K562 (cell line): ENCODE measurements around the gene ARL16. TPM values are rescaled to one million over a fixed set of nuclear protein-coding genes. Genes with fewer than 3 reads are reported as not detected.

Source experiments
- EHMT2 ChIP-seq: fragments of 450-650 bp; IDR thresholded peaks from 2 replicates; pipeline ENCODE4 v1.6.1; 2018; ENCODE audit warnings: antibody characterized with exemption
- HNRNPL ChIP-seq: fragments of 200-400 bp; formaldehyde crosslinking; IDR thresholded peaks from 2 replicates; pipeline ENCODE4 v1.6.1; 2017; ENCODE audit warnings: low read depth, mild to moderate bottlenecking, low read length
- LCOR ChIP-seq: sonication (generic); formaldehyde crosslinking; IDR thresholded peaks from 2 replicates; pipeline ENCODE4 v1.8.0; 2022; ENCODE audit warnings: mild to moderate bottlenecking, missing genetic modification reagents
- MTA3 ChIP-seq: fragments of 450-650 bp; formaldehyde crosslinking; IDR thresholded peaks from 2 replicates; pipeline ENCODE4 v1.6.1; 2017; ENCODE audit warnings: mild to moderate bottlenecking, borderline replicate concordance
- RAD21 ChIP-seq, 2 experiments: fragments of 250-450 bp in 1 of 2; fragments of 450-650 bp in 1 of 2; sonication (Bioruptor Pico) in 1 of 2; formaldehyde crosslinking in 1 of 2; IDR thresholded peaks in 1 of 2; conservative IDR thresholded peaks in 1 of 2; 2 replicates each; pipeline versions ENCODE4 v1.4.0 to v1.8.0; 2020 to 2022; ENCODE audit warnings: mild to moderate bottlenecking in 2 of 2, moderate library complexity in 1 of 2
- RBM39 ChIP-seq: fragments of 200-400 bp; formaldehyde crosslinking; optimal IDR thresholded peaks from 2 replicates; pipeline ENCODE3; 2018; ENCODE audit warnings: low read depth, low read length
- TAL1 ChIP-seq: fragments of 450-650 bp; IDR thresholded peaks from 2 replicates; pipeline ENCODE4 v1.6.1; 2016; ENCODE audit warnings: mild to moderate bottlenecking
- TSC22D4 ChIP-seq: fragments of 450-650 bp; IDR thresholded peaks from 2 replicates; pipeline ENCODE4 v1.6.1; 2016; ENCODE audit warnings: missing genetic modification characterization, missing biosample characterization, control low read depth
- XRCC4 ChIP-seq: IDR thresholded peaks from one replicate; pipeline ENCODE4 v1.6.1; 2011; ENCODE audit not compliant: insufficient read depth, insufficient read length; ENCODE audit errors: extremely low read depth
- ZC3H8 ChIP-seq: fragments of 450-650 bp; IDR thresholded peaks from 2 replicates; pipeline ENCODE4 v1.6.1; 2017
- ZNF354B ChIP-seq: fragments of 250-450 bp; sonication (Bioruptor Pico); IDR thresholded peaks from 2 replicates; pipeline ENCODE4 v1.4.0; 2020
- ZSCAN32 ChIP-seq: fragments of 450-650 bp; formaldehyde crosslinking; IDR thresholded peaks from 2 replicates; pipeline ENCODE4 v1.4.0; 2020; ENCODE audit warnings: mild to moderate bottlenecking, moderate library complexity
- polyA plus RNA-seq, 8 experiments: library from polyadenylated mRNA; depleted of rRNA in 4 of 8; stranded (reverse) in 5 of 8; unstranded in 3 of 8; fragments of >200 nt; fragmentation: Nextera tagmentation in 2 of 8; fragmentation: Illumina TruSeq in 1 of 8; extraction: Ambion mirVana in 2 of 8; extraction: Trizol in 1 of 8; gene quantifications; 2 replicates each; pipeline versions ENCODE4 v1.2.1 to v1.2.3, GENCODE V29; 2011 to 2014; ENCODE audit warnings: inconsistent platforms in 1 of 8, missing spikeins in 1 of 8
- total RNA-seq, 7 experiments: library from RNA; depleted of rRNA in 6 of 7; stranded (reverse); fragments of >200 nt in 6 of 7; fragmentation: Illumina TruSeq in 2 of 7; extraction: Trizol in 2 of 7; gene quantifications; 2 replicates each; pipeline versions ENCODE4 v1.2.1 to v1.2.3, GENCODE V29; 2011 to 2021; ENCODE audit warnings: low replicate concordance in 1 of 7
- TF ChIP-seq, protein P1 (sequence below): fragments of 250-450 bp; sonication (Bioruptor Pico); IDR thresholded peaks from 2 replicates; pipeline ENCODE4 v1.4.0; 2020; ENCODE audit warnings: mild to moderate bottlenecking, moderate library complexity, borderline replicate concordance
- TF ChIP-seq, protein P2 (sequence below): fragments of 250-450 bp; sonication (Bioruptor Pico); IDR thresholded peaks from 2 replicates; pipeline ENCODE4 v1.8.0; 2021; ENCODE audit warnings: moderate library complexity, mild to moderate bottlenecking, inconsistent platforms
- TF ChIP-seq, protein P3 (sequence below): fragments of 450-650 bp; IDR thresholded peaks from 2 replicates; pipeline ENCODE4 v1.6.1; 2017; ENCODE audit warnings: antibody characterized with exemption, mild to moderate bottlenecking
- TF ChIP-seq, protein P4 (sequence below): sonication (generic); formaldehyde crosslinking; IDR thresholded peaks from 2 replicates; pipeline ENCODE4 v1.5.0; 2020; ENCODE audit warnings: missing genetic modification reagents

The ARL16 gene
- total and polyA plus RNA-seq, 9 of the 15 experiments (the other 6 are each of a cell fraction or from before 2014, with no cell fraction given), result 5.4 to 32.4 (median 22.6) TPM

- TF ChIP-seq, protein P1, sequence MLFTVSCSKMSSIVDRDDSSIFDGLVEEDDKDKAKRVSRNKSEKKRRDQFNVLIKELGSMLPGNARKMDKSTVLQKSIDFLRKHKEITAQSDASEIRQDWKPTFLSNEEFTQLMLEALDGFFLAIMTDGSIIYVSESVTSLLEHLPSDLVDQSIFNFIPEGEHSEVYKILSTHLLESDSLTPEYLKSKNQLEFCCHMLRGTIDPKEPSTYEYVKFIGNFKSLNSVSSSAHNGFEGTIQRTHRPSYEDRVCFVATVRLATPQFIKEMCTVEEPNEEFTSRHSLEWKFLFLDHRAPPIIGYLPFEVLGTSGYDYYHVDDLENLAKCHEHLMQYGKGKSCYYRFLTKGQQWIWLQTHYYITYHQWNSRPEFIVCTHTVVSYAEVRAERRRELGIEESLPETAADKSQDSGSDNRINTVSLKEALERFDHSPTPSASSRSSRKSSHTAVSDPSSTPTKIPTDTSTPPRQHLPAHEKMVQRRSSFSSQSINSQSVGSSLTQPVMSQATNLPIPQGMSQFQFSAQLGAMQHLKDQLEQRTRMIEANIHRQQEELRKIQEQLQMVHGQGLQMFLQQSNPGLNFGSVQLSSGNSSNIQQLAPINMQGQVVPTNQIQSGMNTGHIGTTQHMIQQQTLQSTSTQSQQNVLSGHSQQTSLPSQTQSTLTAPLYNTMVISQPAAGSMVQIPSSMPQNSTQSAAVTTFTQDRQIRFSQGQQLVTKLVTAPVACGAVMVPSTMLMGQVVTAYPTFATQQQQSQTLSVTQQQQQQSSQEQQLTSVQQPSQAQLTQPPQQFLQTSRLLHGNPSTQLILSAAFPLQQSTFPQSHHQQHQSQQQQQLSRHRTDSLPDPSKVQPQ (CRISPR knock-in tag), result no peak
- TF ChIP-seq TSC22D4 (tag), result no peak
- no peak for TF ChIP-seq XRCC4
- peak; percentile 83 for TF ChIP-seq MTA3
- no peak for TF ChIP-seq ZC3H8
- TF ChIP-seq LCOR (CRISPR knock-in tag), result peak; percentile 74; the same call in 1 of the 2 replicates
- peak; percentile 75; the same call in 1 of the 2 replicates for TF ChIP-seq HNRNPL
- no peak for TF ChIP-seq ZNF354B (CRISPR knock-in tag)
- TF ChIP-seq RBM39, result peak; percentile 46
- TF ChIP-seq, protein P2, sequence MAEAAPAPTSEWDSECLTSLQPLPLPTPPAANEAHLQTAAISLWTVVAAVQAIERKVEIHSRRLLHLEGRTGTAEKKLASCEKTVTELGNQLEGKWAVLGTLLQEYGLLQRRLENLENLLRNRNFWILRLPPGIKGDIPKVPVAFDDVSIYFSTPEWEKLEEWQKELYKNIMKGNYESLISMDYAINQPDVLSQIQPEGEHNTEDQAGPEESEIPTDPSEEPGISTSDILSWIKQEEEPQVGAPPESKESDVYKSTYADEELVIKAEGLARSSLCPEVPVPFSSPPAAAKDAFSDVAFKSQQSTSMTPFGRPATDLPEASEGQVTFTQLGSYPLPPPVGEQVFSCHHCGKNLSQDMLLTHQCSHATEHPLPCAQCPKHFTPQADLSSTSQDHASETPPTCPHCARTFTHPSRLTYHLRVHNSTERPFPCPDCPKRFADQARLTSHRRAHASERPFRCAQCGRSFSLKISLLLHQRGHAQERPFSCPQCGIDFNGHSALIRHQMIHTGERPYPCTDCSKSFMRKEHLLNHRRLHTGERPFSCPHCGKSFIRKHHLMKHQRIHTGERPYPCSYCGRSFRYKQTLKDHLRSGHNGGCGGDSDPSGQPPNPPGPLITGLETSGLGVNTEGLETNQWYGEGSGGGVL (CRISPR knock-in tag), result no peak
- TF ChIP-seq, protein P3, sequence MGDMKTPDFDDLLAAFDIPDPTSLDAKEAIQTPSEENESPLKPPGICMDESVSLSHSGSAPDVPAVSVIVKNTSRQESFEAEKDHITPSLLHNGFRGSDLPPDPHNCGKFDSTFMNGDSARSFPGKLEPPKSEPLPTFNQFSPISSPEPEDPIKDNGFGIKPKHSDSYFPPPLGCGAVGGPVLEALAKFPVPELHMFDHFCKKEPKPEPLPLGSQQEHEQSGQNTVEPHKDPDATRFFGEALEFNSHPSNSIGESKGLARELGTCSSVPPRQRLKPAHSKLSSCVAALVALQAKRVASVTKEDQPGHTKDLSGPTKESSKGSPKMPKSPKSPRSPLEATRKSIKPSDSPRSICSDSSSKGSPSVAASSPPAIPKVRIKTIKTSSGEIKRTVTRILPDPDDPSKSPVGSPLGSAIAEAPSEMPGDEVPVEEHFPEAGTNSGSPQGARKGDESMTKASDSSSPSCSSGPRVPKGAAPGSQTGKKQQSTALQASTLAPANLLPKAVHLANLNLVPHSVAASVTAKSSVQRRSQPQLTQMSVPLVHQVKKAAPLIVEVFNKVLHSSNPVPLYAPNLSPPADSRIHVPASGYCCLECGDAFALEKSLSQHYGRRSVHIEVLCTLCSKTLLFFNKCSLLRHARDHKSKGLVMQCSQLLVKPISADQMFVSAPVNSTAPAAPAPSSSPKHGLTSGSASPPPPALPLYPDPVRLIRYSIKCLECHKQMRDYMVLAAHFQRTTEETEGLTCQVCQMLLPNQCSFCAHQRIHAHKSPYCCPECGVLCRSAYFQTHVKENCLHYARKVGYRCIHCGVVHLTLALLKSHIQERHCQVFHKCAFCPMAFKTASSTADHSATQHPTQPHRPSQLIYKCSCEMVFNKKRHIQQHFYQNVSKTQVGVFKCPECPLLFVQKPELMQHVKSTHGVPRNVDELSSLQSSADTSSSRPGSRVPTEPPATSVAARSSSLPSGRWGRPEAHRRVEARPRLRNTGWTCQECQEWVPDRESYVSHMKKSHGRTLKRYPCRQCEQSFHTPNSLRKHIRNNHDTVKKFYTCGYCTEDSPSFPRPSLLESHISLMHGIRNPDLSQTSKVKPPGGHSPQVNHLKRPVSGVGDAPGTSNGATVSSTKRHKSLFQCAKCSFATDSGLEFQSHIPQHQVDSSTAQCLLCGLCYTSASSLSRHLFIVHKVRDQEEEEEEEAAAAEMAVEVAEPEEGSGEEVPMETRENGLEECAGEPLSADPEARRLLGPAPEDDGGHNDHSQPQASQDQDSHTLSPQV, result peak; percentile 31; the same call in 1 of the 2 replicates
- TF ChIP-seq, protein P4, sequence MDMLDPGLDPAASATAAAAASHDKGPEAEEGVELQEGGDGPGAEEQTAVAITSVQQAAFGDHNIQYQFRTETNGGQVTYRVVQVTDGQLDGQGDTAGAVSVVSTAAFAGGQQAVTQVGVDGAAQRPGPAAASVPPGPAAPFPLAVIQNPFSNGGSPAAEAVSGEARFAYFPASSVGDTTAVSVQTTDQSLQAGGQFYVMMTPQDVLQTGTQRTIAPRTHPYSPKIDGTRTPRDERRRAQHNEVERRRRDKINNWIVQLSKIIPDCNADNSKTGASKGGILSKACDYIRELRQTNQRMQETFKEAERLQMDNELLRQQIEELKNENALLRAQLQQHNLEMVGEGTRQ (CRISPR knock-in tag), result no peak
- TF ChIP-seq RAD21 (CRISPR knock-in tag; conservative IDR thresholded peaks at IDR 0.05 in 1 of 2, IDR thresholded peaks at IDR 0.05 in 1 of 2), result no peak
- TF ChIP-seq ZSCAN32 (CRISPR knock-in tag), result no peak
- no peak for TF ChIP-seq TAL1
- TF ChIP-seq EHMT2, result no peak
These were observed 19.5 kb upstream of the ARL16 start, which contains the start of gene MRPL12 (continued) for GRCh38 chr17:81702934-81703746.
